NCI-H460 (cell line): ENCODE results near the gene RTBDN. TPM values are rescaled to one million over a fixed set of nuclear protein-coding genes. Genes with fewer than 3 reads are reported as not detected.

Experiments
- DNase-seq: peaks from one replicate; pipeline ENCODE4 v3.0.0-alpha.2; 2016; ENCODE audit warnings: low read depth; ENCODE audit errors: extremely low read depth
- total RNA-seq: library from RNA; depleted of rRNA; stranded (reverse); fragments of >200 nt; shearing (Covaris generic); gene quantifications from 2 replicates; pipeline ENCODE4 v1.2.3, GENCODE V29; 2014

RTBDN gene
- total RNA-seq, 1 experiment from 2014 or later, result not detected

GRCh38 chr19:12794196-12794941 lies 40.0 kb downstream of the RTBDN start:
- no peak for DNase-seq

DNA sequence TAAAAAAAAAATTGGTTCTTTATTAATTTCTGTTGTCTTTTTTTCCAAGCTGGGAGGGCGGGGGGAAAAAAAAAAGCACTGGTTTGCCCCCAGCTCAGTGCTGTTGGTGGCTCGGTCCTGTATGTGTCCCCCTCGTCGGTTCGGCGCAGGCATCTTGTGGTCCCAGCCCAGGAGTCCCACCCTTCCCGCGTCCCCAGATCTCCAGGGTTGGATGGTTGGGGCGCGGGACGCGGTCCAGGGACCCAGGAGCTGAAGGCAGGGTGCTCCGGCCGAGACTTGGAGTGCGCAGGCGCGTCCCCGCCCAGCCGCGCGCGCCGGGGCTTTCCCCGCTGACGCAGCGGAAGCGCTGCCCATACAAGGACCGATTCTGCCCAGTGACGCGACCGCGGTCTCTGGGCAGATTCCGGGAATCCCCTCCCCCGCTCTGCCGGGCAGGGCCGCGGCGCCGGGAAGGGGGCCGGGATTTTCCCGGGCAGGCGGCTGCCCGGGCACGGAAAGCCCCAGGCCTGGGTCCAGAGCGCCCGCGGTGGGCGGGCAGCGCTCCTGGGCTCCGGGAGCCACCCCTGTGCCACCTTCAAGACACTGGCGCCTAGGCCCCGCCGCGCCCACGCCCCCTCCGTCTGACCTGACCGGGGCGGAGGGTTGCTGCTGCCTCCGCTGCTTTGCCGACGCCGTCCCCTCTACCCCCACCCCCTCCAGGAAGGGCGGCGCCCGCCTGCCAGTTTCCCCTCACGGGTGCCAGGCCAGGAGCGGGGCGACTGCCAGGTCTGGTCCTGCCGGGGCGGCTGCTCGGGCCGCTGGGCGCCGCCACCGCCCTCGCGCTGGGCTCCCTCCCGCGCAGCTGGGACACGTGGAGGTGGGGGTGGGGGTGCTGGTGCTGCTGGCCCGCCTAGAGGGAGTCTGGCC lies 40.8 kb downstream of the RTBDN start:
- peak; percentile 87 for DNase-seq

- DNase-seq, result no peak
Measured at GRCh38 chr19:12792853-12793289, 41.5 kb downstream of the RTBDN start.

DNA sequence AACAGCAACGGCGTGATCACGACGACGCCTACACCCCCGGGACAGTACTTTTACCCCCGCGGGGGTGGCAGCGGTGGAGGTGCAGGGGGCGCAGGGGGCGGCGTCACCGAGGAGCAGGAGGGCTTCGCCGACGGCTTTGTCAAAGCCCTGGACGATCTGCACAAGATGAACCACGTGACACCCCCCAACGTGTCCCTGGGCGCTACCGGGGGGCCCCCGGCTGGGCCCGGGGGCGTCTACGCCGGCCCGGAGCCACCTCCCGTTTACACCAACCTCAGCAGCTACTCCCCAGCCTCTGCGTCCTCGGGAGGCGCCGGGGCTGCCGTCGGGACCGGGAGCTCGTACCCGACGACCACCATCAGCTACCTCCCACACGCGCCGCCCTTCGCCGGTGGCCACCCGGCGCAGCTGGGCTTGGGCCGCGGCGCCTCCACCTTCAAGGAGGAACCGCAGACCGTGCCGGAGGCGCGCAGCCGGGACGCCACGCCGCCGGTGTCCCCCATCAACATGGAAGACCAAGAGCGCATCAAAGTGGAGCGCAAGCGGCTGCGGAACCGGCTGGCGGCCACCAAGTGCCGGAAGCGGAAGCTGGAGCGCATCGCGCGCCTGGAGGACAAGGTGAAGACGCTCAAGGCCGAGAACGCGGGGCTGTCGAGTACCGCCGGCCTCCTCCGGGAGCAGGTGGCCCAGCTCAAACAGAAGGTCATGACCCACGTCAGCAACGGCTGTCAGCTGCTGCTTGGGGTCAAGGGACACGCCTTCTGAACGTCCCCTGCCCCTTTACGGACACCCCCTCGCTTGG lies 42.1 kb downstream of the RTBDN start:
- no peak for DNase-seq

- DNase-seq, result peak; percentile 94
Measured at GRCh38 chr19:12791345-12792050, 42.9 kb downstream of the RTBDN start, which contains the start of gene JUNB. JUNB (plus strand) TSS chr19:12791486; CDS start chr19:12791772, 286 bp downstream.

DNA sequence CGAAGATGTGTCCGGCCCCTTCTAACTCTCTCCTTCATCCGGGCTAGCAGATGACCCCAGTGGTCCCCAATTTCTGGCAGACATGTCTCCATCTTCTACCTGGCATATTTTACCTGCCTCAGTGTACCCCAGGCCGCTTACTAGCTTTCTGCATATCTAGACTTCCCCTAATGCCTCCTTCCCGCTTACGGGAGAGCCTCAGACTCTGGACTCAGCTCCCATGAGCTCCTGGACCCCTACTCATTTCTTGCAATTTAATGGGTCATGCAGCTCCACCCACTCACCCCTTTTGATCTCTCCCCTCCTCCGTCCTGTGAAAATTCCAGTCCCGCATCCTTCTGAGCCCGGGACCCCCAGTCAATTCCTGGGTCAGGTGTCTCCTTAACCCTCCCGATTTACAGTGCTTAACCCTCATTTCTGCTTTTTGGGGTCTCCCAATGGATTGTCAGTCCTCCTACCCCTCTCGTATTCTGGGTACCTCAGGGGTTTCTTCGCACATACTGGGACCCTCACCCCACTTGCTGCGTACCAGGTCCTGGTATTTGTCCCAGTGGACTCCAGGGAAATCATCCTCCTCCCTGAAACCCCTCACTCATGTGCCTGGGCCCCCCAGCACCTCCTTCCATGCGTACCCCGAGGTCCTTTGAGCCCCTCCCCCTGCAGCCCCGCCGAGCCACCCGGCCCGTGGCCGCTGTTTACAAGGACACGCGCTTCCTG lies 43.6 kb downstream of the RTBDN start:
- no peak for DNase-seq

DNA sequence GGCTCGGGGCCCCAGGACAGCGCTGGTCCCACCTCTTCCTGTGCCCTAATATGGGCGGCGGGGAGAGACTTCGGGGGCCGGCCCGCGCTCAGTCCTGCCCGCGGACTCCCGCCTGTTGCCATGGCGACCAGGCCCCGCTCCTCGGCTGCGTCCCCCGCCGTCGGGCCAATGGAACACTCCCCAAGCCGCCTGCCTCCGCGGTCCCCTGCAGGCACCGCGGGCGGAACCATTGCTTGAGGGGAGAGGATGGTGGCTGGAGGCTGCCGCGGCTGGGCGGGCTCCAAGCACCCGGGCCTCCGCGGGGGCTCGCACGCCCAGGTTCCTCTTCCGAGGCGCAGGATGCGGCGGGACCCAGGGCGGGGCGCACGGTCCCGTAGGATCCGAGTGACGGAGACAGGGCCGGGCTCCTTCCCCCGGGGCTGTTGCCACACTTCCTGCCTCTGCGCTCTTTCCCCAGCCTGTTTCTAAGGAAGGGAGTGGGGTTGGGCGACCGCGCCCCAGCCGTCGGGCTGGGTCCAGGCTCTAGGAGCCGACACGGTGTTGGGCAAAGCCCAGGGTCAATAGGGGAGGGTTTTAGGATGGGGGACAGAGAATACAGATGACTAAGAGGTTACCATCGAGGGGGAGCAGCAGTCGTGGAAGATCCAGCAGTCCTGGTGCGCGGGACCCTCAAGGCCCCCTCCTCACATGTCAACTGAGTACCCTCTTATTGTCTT lies 44.3 kb downstream of the RTBDN start:
- peak; percentile 95 for DNase-seq

DNA sequence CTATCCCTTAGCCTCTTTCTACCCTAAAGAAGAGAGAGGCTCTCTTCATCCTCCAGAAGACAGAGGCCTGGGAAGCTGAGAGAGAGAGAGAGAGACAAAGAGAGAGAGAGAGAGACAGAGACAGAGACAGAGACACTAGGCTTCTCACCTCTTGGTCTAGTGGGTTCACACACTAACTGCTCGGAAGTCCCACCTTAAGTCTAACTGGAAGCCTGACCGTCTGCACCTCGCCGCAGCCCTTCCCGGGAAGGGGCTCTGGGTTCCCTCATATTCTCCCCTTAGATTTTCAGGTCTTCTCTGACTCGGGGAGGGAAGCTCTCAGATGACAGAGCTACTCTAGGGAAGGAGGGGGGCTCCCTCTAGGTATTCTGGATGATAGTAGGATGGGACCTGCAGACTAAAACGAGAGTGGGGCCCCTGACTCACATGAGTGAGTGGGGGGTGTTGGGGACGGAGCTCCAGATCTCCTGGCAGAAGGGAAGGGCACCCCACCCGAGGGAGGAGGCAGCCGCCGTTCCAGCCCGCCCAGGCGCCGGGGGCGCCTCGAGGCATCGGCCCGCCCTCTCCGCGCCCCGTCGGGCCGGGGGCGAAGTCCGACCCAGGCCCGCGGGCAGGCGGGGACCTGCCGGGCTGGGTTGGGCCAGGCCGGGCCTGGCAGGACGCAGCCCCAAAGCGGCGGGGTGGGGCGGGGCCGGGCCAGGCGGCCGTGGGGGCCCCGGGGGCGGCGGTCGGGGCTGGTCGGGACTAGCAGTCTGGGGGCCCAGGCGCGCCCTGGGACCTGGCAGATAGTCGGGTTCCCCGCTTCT lies 45.1 kb downstream of the RTBDN start:
- no peak for DNase-seq

GRCh38 chr19:12788682-12789097 lies 45.7 kb downstream of the RTBDN start:
- no peak for DNase-seq

- DNase-seq, result no peak
Measured at GRCh38 chr19:12788042-12788681, 46.2 kb downstream of the RTBDN start.

- DNase-seq, result no peak
Measured at GRCh38 chr19:12787458-12787857, 46.9 kb downstream of the RTBDN start.

- DNase-seq, result no peak
Measured at GRCh38 chr19:12786952-12787351, 47.4 kb downstream of the RTBDN start.

DNA sequence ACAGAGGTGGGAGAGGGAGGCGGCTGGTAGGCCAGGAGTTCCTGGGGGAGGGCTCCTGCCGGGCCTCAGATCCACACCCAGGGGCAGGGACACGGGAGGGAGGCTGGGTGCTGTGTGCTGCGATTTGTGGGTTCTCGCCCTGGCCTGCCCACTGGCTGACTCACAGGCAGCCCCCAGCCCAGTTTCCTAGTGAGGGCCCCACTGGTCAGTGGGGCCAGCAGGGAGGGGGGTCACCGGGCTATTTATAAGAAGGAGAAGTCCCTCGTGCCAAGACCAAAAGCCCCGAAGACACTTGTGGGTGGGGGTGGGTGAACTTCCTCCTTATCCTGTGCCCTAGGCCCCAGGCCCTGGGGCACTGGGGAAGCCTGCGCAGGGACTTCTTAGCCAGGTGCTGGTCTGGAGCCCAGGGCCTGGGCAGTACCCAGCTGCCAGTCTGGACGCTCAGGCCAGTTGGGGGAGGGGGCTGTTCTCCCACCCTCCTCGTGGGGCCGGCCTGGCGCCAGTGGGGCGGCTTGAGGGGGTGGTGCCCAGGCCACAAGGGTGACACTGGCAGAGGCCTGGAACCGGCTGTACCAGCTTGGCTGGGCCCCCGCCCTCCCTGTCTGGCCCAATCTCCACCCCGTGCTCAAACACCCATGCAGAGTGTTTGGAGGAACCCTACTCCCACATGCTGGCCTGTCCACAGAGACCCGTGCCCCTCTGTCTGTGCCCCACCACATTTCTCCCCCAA lies 48.1 kb downstream of the RTBDN start:
- DNase-seq, result no peak

GRCh38 chr19:12785431-12786031 lies 48.8 kb downstream of the RTBDN start:
- no peak for DNase-seq

- no peak for DNase-seq
Measured at GRCh38 chr19:12784871-12785430, 49.4 kb downstream of the RTBDN start.

DNA sequence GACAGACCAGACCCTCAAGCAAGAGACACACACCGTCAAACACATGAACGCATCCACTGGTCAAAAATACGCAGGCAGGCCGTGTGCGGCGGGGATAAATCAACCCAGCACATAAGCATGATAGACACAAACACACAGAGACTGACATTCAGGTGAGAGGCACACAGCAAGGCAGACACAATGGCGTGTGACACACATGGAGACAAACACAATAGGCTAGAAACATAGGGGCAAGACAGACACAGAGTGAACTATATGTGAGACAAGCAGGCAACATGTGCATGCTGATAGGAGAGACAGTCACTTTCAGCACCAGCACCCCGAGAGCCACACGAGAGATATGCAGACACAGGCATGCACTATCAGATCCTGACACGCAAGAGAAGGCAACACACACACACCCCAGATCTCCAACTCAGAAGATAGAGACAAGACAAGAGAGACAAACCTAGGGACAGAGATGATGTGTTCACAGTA lies 49.9 kb downstream of the RTBDN start:
- no peak for DNase-seq
